A549 (cell line): ENCODE measurements around the gene NPAS2.

ENCODE experiments used
- EP300 ChIP-seq, 2 experiments: fragments of >200 bp; sonication (Bioruptor Twin); formaldehyde crosslinking; IDR thresholded peaks; 2 replicates in 1 of 2; 3 replicates in 1 of 2; pipeline ENCODE4 v1.6.1; 2016 to 2017
- HOXB5 ChIP-seq: fragments of 250-450 bp; sonication (Bioruptor Pico); IDR thresholded peaks from 2 replicates; pipeline ENCODE4 v1.5.0; 2020; ENCODE audit warnings: mild to moderate bottlenecking, moderate library complexity
- POLR2A ChIP-seq: IDR thresholded peaks from 2 replicates; pipeline ENCODE4 v1.6.1; 2012; ENCODE audit warnings: mild to moderate bottlenecking, low read length
- RAD21 ChIP-seq, 2 experiments: fragments of >200 bp in 1 of 2; sonication (Bioruptor Twin) in 1 of 2; formaldehyde crosslinking in 1 of 2; IDR thresholded peaks in 1 of 2; conservative IDR thresholded peaks in 1 of 2; 2 replicates in 1 of 2; 3 replicates in 1 of 2; pipeline ENCODE4 v1.6.1; 2012 to 2018; ENCODE audit warnings: inconsistent platforms in 1 of 2
- TF ChIP-seq, protein P1 (sequence below): fragments of 450-650 bp; IDR thresholded peaks from 2 replicates; pipeline ENCODE4 v1.6.1; 2014; ENCODE audit warnings: antibody characterized with exemption
- TF ChIP-seq, protein P2 (sequence below): fragments of >200 bp; sonication (Bioruptor Twin); formaldehyde crosslinking; IDR thresholded peaks from 3 replicates; pipeline ENCODE4 v1.5.1; 2016
- TF ChIP-seq, protein P3 (sequence below): IDR thresholded peaks from 2 replicates; pipeline ENCODE4 v1.6.1; 2012

GRCh38 chr2:100814453-100814852 is 5.5 kb upstream of the NPAS2 start:
- TF ChIP-seq POLR2A (no peak), RAD21 (conservative IDR thresholded peaks at IDR 0.05 in 1 of 2, IDR thresholded peaks at IDR 0.05 in 1 of 2) (no peak), EP300 (IDR thresholded peaks at IDR 0.05) (no peak), HOXB5 (CRISPR knock-in tag) (no peak)
- TF ChIP-seq, protein P1, sequence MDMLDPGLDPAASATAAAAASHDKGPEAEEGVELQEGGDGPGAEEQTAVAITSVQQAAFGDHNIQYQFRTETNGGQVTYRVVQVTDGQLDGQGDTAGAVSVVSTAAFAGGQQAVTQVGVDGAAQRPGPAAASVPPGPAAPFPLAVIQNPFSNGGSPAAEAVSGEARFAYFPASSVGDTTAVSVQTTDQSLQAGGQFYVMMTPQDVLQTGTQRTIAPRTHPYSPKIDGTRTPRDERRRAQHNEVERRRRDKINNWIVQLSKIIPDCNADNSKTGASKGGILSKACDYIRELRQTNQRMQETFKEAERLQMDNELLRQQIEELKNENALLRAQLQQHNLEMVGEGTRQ, result no peak
- TF ChIP-seq, protein P2, sequence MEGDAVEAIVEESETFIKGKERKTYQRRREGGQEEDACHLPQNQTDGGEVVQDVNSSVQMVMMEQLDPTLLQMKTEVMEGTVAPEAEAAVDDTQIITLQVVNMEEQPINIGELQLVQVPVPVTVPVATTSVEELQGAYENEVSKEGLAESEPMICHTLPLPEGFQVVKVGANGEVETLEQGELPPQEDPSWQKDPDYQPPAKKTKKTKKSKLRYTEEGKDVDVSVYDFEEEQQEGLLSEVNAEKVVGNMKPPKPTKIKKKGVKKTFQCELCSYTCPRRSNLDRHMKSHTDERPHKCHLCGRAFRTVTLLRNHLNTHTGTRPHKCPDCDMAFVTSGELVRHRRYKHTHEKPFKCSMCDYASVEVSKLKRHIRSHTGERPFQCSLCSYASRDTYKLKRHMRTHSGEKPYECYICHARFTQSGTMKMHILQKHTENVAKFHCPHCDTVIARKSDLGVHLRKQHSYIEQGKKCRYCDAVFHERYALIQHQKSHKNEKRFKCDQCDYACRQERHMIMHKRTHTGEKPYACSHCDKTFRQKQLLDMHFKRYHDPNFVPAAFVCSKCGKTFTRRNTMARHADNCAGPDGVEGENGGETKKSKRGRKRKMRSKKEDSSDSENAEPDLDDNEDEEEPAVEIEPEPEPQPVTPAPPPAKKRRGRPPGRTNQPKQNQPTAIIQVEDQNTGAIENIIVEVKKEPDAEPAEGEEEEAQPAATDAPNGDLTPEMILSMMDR, result no peak
- TF ChIP-seq, protein P3, sequence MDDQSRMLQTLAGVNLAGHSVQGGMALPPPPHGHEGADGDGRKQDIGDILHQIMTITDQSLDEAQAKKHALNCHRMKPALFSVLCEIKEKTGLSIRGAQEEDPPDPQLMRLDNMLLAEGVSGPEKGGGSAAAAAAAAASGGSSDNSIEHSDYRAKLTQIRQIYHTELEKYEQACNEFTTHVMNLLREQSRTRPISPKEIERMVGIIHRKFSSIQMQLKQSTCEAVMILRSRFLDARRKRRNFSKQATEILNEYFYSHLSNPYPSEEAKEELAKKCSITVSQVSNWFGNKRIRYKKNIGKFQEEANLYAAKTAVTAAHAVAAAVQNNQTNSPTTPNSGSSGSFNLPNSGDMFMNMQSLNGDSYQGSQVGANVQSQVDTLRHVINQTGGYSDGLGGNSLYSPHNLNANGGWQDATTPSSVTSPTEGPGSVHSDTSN, result no peak
